ENCODE results near the gene CLMP. TPM values are rescaled to one million over a fixed set of nuclear protein-coding genes. Genes with fewer than 3 reads are reported as not detected.

Gene CLMP
- total RNA-seq, 1 experiment from 2014 or later = 25.2 TPM

Other genes with a start within 250 kb of the CLMP start
- gene BSX, start 213.4 kb downstream of the CLMP start, total RNA-seq (2014; rRNA removed; shearing (Covaris generic)) = 0.31 TPM in 1 of 2 replicates, not detected in the other
- 3,716 and 4,248 TPM in 2 replicates for gene HSPA8, start 133.1 kb downstream of the CLMP start, total RNA-seq (2014; rRNA removed; shearing (Covaris generic))
- 11.0 and 14.9 TPM in 2 replicates for gene GRAMD1B, start 235.0 kb upstream of the CLMP start, total RNA-seq (2014; rRNA removed; shearing (Covaris generic))

Data from H4 (cell line).